IMR-90 (cell line): Measurements from ENCODE around the gene GNAI1. TPM values are rescaled to one million over a fixed set of nuclear protein-coding genes. Genes with fewer than 3 reads are reported as not detected.

Source experiments
- ATAC-seq: fragments of 200-7000 bp; cut with Tn5 transposase; 2 replicates; pipeline ENCODE4 v1.9.1; 2020; ENCODE audit warnings: low read depth, mild to moderate bottlenecking, moderate library complexity
- BruUV-seq: library from RNA; stranded (reverse); fragments of 400-500 nt; replicated peaks from 2 replicates; lab custom pipeline; 2021; lab: Mats Ljungman, UMichigan
- CTCF ChIA-PET: fragments of 300-600 bp; formaldehyde crosslinking; extraction: SDS; loops from one replicate; lab custom pipeline; 2021; ENCODE audit warnings: antibody characterized with exemption; lab: Yijun Ruan, JAX
- POLR2A ChIA-PET: fragments of 300-600 bp; sonication (Branson Sonifier 250); formaldehyde crosslinking; loops from one replicate; lab custom pipeline; 2022; ENCODE audit warnings: antibody characterized with exemption; ENCODE audit not compliant: unreplicated experiment; lab: Charles Lee
- DNase-seq: peaks from one replicate; pipeline ENCODE4 v3.0.0; 2013
- H2AFZ ChIP-seq: replicated peaks from 2 replicates; pipeline ENCODE3; 2013; ENCODE audit warnings: low read length, mild to moderate bottlenecking; ENCODE audit not compliant: poor library complexity
- H2AK5ac ChIP-seq: 2 replicates; pipeline ENCODE4 v1.6.1; 2013; ENCODE audit warnings: low read depth, low read length, inconsistent platforms
- H2AK9ac ChIP-seq: replicated peaks from 2 replicates; pipeline ENCODE3; 2013; ENCODE audit warnings: mild to moderate bottlenecking, low read depth, low read length, moderate library complexity; ENCODE audit not compliant: poor library complexity
- H2BK120ac ChIP-seq: 2 replicates; pipeline ENCODE4 v1.6.1; 2013; ENCODE audit warnings: low read depth, low read length, inconsistent platforms
- H2BK15ac ChIP-seq: 3 replicates; pipeline ENCODE4 v1.6.1; 2013; ENCODE audit warnings: low read depth, low read length, inconsistent platforms
- H2BK20ac ChIP-seq: 2 replicates; pipeline ENCODE4 v1.6.1; 2013; ENCODE audit warnings: low read depth, mild to moderate bottlenecking, inconsistent platforms, low read length, moderate library complexity
- H2BK5ac ChIP-seq: 2 replicates; pipeline ENCODE4 v1.6.1; 2013; ENCODE audit warnings: mild to moderate bottlenecking, low read depth, low read length, inconsistent platforms; ENCODE audit not compliant: poor library complexity, severe bottlenecking
- H3K14ac ChIP-seq: replicated peaks from 2 replicates; pipeline ENCODE4 v1.6.1; 2013; ENCODE audit warnings: low read depth, low read length, inconsistent platforms
- H3K18ac ChIP-seq: 2 replicates; pipeline ENCODE4 v1.6.1; 2013; ENCODE audit warnings: low read depth, low read length, control low read depth
- H3K23ac ChIP-seq: 2 replicates; pipeline ENCODE4 v1.6.1; 2013; ENCODE audit warnings: low read depth, low read length, inconsistent platforms
- H3K27ac ChIP-seq: 2 replicates; pipeline ENCODE4 v1.5.1; 2013; ENCODE audit warnings: mild to moderate bottlenecking, control low read depth, low read length; ENCODE audit not compliant: insufficient read depth
- H3K27me3 ChIP-seq: 2 replicates; pipeline ENCODE4 v1.6.1; 2013; ENCODE audit warnings: low read length; ENCODE audit not compliant: control insufficient read depth, insufficient read depth
- H3K36me3 ChIP-seq: 2 replicates; pipeline ENCODE4 v1.6.1; 2013; ENCODE audit warnings: low read length, mixed read lengths; ENCODE audit not compliant: control insufficient read depth, insufficient read depth
- H3K4ac ChIP-seq: 2 replicates; pipeline ENCODE4 v1.6.1; 2013; ENCODE audit warnings: low read depth, low read length, inconsistent platforms
- H3K4me1 ChIP-seq: 2 replicates; pipeline ENCODE4 v1.6.1; 2013; ENCODE audit warnings: low read length, mixed read lengths; ENCODE audit not compliant: control insufficient read depth, insufficient read depth
- H3K4me2 ChIP-seq: 2 replicates; pipeline ENCODE4 v1.6.1; 2013; ENCODE audit warnings: low read depth, mild to moderate bottlenecking, control low read depth, low read length, moderate library complexity
- H3K4me3 ChIP-seq: 2 replicates; pipeline ENCODE4 v1.5.1; 2013; ENCODE audit warnings: low read depth, mild to moderate bottlenecking, control low read depth, low read length, moderate library complexity; ENCODE audit not compliant: insufficient read depth
- H3K56ac ChIP-seq: 2 replicates; pipeline ENCODE4 v1.6.1; 2013; ENCODE audit warnings: low read length, inconsistent platforms; ENCODE audit not compliant: insufficient read depth; ENCODE audit errors: extremely low read depth
- H3K79me1 ChIP-seq, 2 experiments: 2 replicates each; pipeline ENCODE4 v1.6.1; 2013; ENCODE audit warnings: low read length in 2 of 2, inconsistent platforms in 1 of 2, low read depth in 1 of 2
- H3K9ac ChIP-seq: 2 replicates; pipeline ENCODE4 v1.6.1; 2013; ENCODE audit warnings: low read depth, low read length, control low read depth
- H3K9me1 ChIP-seq: 2 replicates; pipeline ENCODE4 v1.6.1; 2013; ENCODE audit warnings: low read length, inconsistent platforms; ENCODE audit not compliant: insufficient read depth
- H3K9me3 ChIP-seq: 2 replicates; pipeline ENCODE4 v1.6.1; 2013; ENCODE audit warnings: low read length; ENCODE audit not compliant: control insufficient read depth, insufficient read depth
- H4K20me1 ChIP-seq: 2 replicates; pipeline ENCODE4 v1.6.1; 2013; ENCODE audit warnings: low read length, inconsistent platforms; ENCODE audit not compliant: insufficient read depth
- H4K5ac ChIP-seq: 2 replicates; pipeline ENCODE4 v1.6.1; 2013; ENCODE audit warnings: mild to moderate bottlenecking, low read depth, low read length, control low read depth
- H4K8ac ChIP-seq, 2 experiments: 2 replicates each; pipeline ENCODE4 v1.6.1; 2013; ENCODE audit warnings: low read depth in 2 of 2, low read length in 2 of 2, control low read depth in 1 of 2, inconsistent platforms in 1 of 2
- H4K91ac ChIP-seq: 2 replicates; pipeline ENCODE4 v1.6.1; 2013; ENCODE audit warnings: low read depth, low read length, inconsistent platforms; ENCODE audit not compliant: insufficient read depth
- BHLHE40 ChIP-seq: fragments of 150-350 bp; IDR thresholded peaks from 2 replicates; pipeline ENCODE4 v1.6.1; 2016; ENCODE audit warnings: mild to moderate bottlenecking, low read depth, low read length
- CEBPB ChIP-seq: IDR thresholded peaks from 2 replicates; pipeline ENCODE4 v1.6.1; 2012; ENCODE audit warnings: low read depth, low read length, improper control_type of control experiment
- CHD1 ChIP-seq: IDR thresholded peaks from 2 replicates; pipeline ENCODE4 v1.6.1; 2012; ENCODE audit warnings: low read depth, low read length, improper control_type of control experiment
- FOS ChIP-seq: fragments of 150-350 bp; IDR thresholded peaks from 2 replicates; pipeline ENCODE4 v1.6.1; 2016; ENCODE audit warnings: low read depth, low read length
- MAFK ChIP-seq: IDR thresholded peaks from 2 replicates; pipeline ENCODE4 v1.6.1; 2012; ENCODE audit warnings: low read depth, low read length, improper control_type of control experiment
- MAZ ChIP-seq: IDR thresholded peaks from 2 replicates; pipeline ENCODE4 v1.6.1; 2012; ENCODE audit warnings: low read depth, mild to moderate bottlenecking, low read length, improper control_type of control experiment, moderate library complexity, borderline replicate concordance
- MXI1 ChIP-seq: IDR thresholded peaks from 2 replicates; pipeline ENCODE4 v1.6.1; 2012; ENCODE audit warnings: low read depth, mild to moderate bottlenecking, low read length, moderate library complexity, borderline replicate concordance
- NFE2L2 ChIP-seq: fragments of 150-350 bp; IDR thresholded peaks from 2 replicates; pipeline ENCODE4 v1.6.1; 2016; ENCODE audit warnings: low read depth, mild to moderate bottlenecking, low read length
- POLR2A ChIP-seq: IDR thresholded peaks from 2 replicates; pipeline ENCODE4 v1.6.1; 2012; ENCODE audit warnings: mild to moderate bottlenecking, low read depth, low read length
- RAD21 ChIP-seq: IDR thresholded peaks from 2 replicates; pipeline ENCODE4 v1.6.1; 2012; ENCODE audit warnings: low read length, improper control_type of control experiment
- RCOR1 ChIP-seq: IDR thresholded peaks from 2 replicates; pipeline ENCODE4 v1.6.1; 2012; ENCODE audit warnings: mild to moderate bottlenecking, low read length, improper control_type of control experiment; ENCODE audit not compliant: insufficient replicate concordance
- RFX5 ChIP-seq: IDR thresholded peaks from 2 replicates; pipeline ENCODE4 v1.8.0; 2012; ENCODE audit warnings: low read depth, mild to moderate bottlenecking, low read length, moderate library complexity
- SMC3 ChIP-seq: fragments of 150-350 bp; IDR thresholded peaks from 2 replicates; pipeline ENCODE4 v1.6.1; 2016; ENCODE audit warnings: low read depth, mild to moderate bottlenecking, antibody characterized with exemption, low read length, moderate library complexity
- USF2 ChIP-seq: fragments of 150-350 bp; IDR thresholded peaks from 2 replicates; pipeline ENCODE4 v1.6.1; 2017; ENCODE audit warnings: mild to moderate bottlenecking, antibody characterized with exemption, low read length, low read depth
- WGBS, 2 experiments: methylation state at CpG; one replicate each; pipeline versions ENCODE4 v1.1.5 to v1.1.7; 2013; ENCODE audit warnings: missing lambda C conversion rate in 2 of 2; ENCODE audit not compliant: insufficient read length in 1 of 2; ENCODE audit errors: extremely low coverage in 2 of 2; 5-methylcytosine and 5-hydroxymethylcytosine counted together
- dilution Hi-C: fragments of 300-500 bp; cut with HindIII; formaldehyde crosslinking; loops from one replicate; pipeline ENCODE4 v1.14.3; 2018; ENCODE audit warnings: low sequenced_read_pairs; ENCODE audit not compliant: unreplicated experiment
- in situ Hi-C: fragments of 300-500 bp; cut with MboI; formaldehyde crosslinking; loops from 3 replicates; pipeline ENCODE4 v1.14.3; 2019; ENCODE audit warnings: low sequenced_read_pairs, inconsistent platforms, mixed read lengths
- intact Hi-C: fragments of 100-400 bp; cut with micrococcal nuclease; formaldehyde crosslinking; loops from 2 replicates; pipeline ENCODE4 v1.10.0; 2022
- polyA plus RNA-seq, 3 experiments: library from polyadenylated mRNA; depleted of rRNA; stranded (reverse); fragments of >200 nt; gene quantifications; 2 replicates each; pipeline ENCODE4 v1.2.3, GENCODE V29; 2012; ENCODE audit warnings: low replicate concordance in 1 of 3
- total RNA-seq: library from RNA; depleted of rRNA; stranded (reverse); fragments of >200 nt; gene quantifications from 2 replicates; pipeline ENCODE4 v1.2.3, GENCODE V29; 2012
- TF ChIP-seq, protein P1 (sequence below): fragments of 150-350 bp; IDR thresholded peaks from 2 replicates; pipeline ENCODE4 v1.6.1; 2016; ENCODE audit warnings: low read depth, mild to moderate bottlenecking, low read length, moderate library complexity, borderline replicate concordance
- TF ChIP-seq, protein P2 (sequence below): conservative IDR thresholded peaks from 2 replicates; pipeline ENCODE4 v1.5.1; 2012; ENCODE audit warnings: mild to moderate bottlenecking, low read depth, low read length, improper control_type of control experiment

GNAI1 gene
- total and polyA plus RNA-seq, 2 of the 4 experiments (the other 2 are of a cell fraction), result 21.1 to 26.5 TPM

GRCh38 chr7:80159802-80160201 is 25.2 kb downstream of the GNAI1 start:
- H4K91ac ChIP-seq, result no peak overlapping the region
- ATAC-seq (no peak), DNase-seq (no peak)
- WGBS, 2 experiments, result no CpG with 5 or more reads among the region's 3 CpGs
- dilution Hi-C loops (no loop called here), in situ Hi-C loops (no loop called here), intact Hi-C loops (no loop called here)
- H3K4me1 ChIP-seq, result peaks cover 5% of the 10 kb centered on the region; the same call in 1 of the 2 replicates
- H2BK5ac ChIP-seq, result no peak overlapping the region
- no peak overlapping the region for H3K56ac ChIP-seq
- ChIA-PET CTCF (no interaction called here), POLR2A (no interaction called here)
- no peak overlapping the region for H3K4me3 ChIP-seq
- H3K9ac ChIP-seq, result no peak overlapping the region
- no peak overlapping the region for H3K4me2 ChIP-seq
- no peak overlapping the region for H4K8ac ChIP-seq
- H3K14ac ChIP-seq, result no peak overlapping the region
- no peaks in the 10 kb centered on the region for H3K36me3 ChIP-seq
- BruUV-seq, result no TSS peak
- TF ChIP-seq CHD1 (no peak), MAZ (no peak), CEBPB (no peak), SMC3 (no peak), BHLHE40 (no peak), RAD21 (no peak), NFE2L2 (no peak), RFX5 (no peak), RCOR1 (no peak), POLR2A (no peak), MXI1 (no peak), USF2 (no peak), FOS (no peak), MAFK (no peak)
- TF ChIP-seq, protein P1, sequence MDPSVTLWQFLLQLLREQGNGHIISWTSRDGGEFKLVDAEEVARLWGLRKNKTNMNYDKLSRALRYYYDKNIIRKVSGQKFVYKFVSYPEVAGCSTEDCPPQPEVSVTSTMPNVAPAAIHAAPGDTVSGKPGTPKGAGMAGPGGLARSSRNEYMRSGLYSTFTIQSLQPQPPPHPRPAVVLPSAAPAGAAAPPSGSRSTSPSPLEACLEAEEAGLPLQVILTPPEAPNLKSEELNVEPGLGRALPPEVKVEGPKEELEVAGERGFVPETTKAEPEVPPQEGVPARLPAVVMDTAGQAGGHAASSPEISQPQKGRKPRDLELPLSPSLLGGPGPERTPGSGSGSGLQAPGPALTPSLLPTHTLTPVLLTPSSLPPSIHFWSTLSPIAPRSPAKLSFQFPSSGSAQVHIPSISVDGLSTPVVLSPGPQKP, result no peak
- TF ChIP-seq, protein P2, sequence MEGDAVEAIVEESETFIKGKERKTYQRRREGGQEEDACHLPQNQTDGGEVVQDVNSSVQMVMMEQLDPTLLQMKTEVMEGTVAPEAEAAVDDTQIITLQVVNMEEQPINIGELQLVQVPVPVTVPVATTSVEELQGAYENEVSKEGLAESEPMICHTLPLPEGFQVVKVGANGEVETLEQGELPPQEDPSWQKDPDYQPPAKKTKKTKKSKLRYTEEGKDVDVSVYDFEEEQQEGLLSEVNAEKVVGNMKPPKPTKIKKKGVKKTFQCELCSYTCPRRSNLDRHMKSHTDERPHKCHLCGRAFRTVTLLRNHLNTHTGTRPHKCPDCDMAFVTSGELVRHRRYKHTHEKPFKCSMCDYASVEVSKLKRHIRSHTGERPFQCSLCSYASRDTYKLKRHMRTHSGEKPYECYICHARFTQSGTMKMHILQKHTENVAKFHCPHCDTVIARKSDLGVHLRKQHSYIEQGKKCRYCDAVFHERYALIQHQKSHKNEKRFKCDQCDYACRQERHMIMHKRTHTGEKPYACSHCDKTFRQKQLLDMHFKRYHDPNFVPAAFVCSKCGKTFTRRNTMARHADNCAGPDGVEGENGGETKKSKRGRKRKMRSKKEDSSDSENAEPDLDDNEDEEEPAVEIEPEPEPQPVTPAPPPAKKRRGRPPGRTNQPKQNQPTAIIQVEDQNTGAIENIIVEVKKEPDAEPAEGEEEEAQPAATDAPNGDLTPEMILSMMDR, result no peak
- no peak overlapping the region for H2AFZ ChIP-seq
- no peak overlapping the region for H3K27ac ChIP-seq
- H3K79me1 ChIP-seq, result peaks cover 38 to 67% of the 10 kb centered on the region in 2 experiments
- no peak overlapping the region for H2BK15ac ChIP-seq
- H3K4ac ChIP-seq, result no peak overlapping the region
- no peak overlapping the region for H4K5ac ChIP-seq
- no peak overlapping the region for H3K23ac ChIP-seq
- H4K20me1 ChIP-seq, result peaks cover 43% of the 10 kb centered on the region
- no peaks in the 10 kb centered on the region for H3K27me3 ChIP-seq
- no peak overlapping the region for H3K18ac ChIP-seq
- H2AK9ac ChIP-seq, result no peak overlapping the region
- H2AK5ac ChIP-seq, result no peak overlapping the region
- H3K9me1 ChIP-seq, result no peaks in the 10 kb centered on the region
- H2BK20ac ChIP-seq, result no peak overlapping the region
- no peaks in the 10 kb centered on the region for H3K9me3 ChIP-seq
- no peak overlapping the region for H2BK120ac ChIP-seq
